Ovary (tissue), 3 donors: ENCODE measurements around the gene F8.
"Not testable (repeated sequence)": the region's sequence is repeated elsewhere in the genome, so short reads cannot be mapped to it uniquely, and the experiment has no call there.

Experiments
- CTCF ChIP-seq, 3 donors: fragments of 450-650 bp in 2 of 3; fragments of 200-600 bp in 1 of 3; IDR thresholded peaks; one replicate each; pipeline versions ENCODE4 v1.5.1 to v1.8.0; 2016 to 2022; ENCODE audit warnings: antibody characterized with exemption in 3 of 3, mild to moderate bottlenecking in 1 of 3
- EP300 ChIP-seq: sonication (generic); formaldehyde crosslinking; IDR thresholded peaks from one replicate; pipeline ENCODE4 v1.6.1; 2017; ENCODE audit warnings: antibody characterized with exemption
- donor health status: DM: no; HTN: no; CAD: no.

- TF ChIP-seq CTCF (IDR thresholded peaks at IDR 0.05); EP300: not testable (repeated sequence)
Observed at GRCh38 chrX:154939265-154939664, 83.3 kb downstream of the F8 start.
